ENCODE results near the gene DAPK3.
"Not testable (repeated sequence)": the region's sequence is repeated elsewhere in the genome, so short reads cannot be mapped to it uniquely, and the experiment has no call there.

The DAPK3 gene

DNA sequence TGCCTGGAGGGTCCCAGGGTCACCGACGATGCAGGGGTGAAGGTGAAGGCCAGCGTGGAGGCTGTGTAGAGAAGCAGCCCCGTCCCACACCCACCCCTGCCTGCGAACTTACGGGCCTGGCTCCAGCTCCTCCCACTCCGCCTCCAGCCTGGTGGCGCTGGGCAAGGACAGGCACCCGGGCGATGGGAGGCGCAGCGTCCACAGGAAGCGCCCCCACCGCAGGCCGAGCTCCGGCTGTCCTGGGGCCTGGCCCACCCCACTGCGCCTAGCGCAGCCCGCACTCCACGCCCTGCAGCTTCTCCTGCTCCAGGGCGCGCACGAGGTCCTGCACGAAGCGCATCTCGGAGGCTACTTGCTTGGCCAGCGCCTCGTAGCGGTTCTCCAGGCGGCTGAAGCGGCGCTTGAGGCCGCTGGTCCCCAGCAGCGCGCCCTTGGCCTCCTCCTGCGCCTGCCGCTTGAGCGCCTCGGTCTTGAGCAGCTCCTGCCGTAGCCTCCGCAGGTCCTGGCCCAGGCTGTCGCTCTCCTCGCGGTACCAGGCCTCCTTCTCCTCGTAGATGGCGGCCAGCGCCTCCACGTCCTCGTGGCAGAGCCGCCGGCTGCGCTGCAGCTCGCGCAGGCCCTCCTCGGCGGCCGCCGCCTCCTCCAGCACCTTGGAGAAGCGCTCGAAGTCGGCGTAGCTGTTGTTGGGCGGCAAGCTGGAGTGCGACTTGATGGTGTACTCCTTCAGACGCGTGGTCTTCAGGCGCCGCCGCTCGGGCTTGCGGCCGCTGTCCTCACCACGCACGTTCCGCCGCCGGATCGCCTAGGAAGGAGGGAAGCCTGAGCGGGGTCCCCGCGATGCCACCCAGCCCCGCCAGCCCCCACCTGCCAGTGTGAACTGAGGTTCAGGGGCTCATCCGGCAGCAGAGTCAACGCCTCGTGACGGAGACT, 11.8 kb downstream of the DAPK3 start:
- no peaks in the 10 kb centered on the region for H3K27me3 ChIP-seq (ENCODE audit: control insufficient read depth, insufficient read depth, low read length)

DNA sequence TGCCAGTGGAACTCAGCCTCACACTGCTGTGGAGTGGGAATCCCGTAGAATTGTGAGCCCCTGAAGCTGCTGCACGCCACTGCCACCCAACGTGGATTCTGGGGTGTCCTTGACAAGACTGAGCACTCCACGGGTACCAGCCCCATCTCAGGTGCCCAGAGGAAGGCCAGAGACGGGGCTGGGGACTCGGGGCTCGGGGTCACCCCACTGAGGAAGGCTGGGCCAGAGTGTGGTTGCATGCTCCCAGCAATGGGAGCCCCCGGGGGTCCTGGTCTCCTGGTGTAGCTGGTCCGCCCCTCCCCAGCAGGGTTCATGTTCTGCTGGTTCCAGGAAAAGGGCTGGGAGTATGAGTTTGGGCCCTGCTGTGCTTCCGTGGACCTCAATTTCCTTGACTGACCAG, 15.2 kb downstream of the DAPK3 start:
- Histone ChIP-seq H3K4me3 (ENCODE audit: low read length) (no peak overlapping the region), H3K9ac (ENCODE audit: low read length) (no peak overlapping the region), H3K4me1 (ENCODE audit: control insufficient read depth, low read depth, low read length) (no peaks in the 10 kb centered on the region), H3K36me3 (ENCODE audit: control insufficient read depth, low read depth, low read length) (peaks cover 28% of the 10 kb centered on the region), H3K27me3 (ENCODE audit: control insufficient read depth, insufficient read depth, low read length) (no peaks in the 10 kb centered on the region), H3K27ac (ENCODE audit: low read length) (no peak overlapping the region), H3K9me3 (ENCODE audit: control insufficient read depth, low read depth, low read length) (no peaks in the 10 kb centered on the region)

More for the DNA sequence above, 11.8 kb downstream of the DAPK3 start:
- H3K4me3 ChIP-seq (ENCODE audit: low read length), result no peak overlapping the region
- H3K36me3 ChIP-seq (ENCODE audit: control insufficient read depth, low read depth, low read length), result peaks cover 55% of the 10 kb centered on the region
- no peak overlapping the region for H3K9ac ChIP-seq (ENCODE audit: low read length)
- no peaks in the 10 kb centered on the region for H3K9me3 ChIP-seq (ENCODE audit: control insufficient read depth, low read depth, low read length)
- H3K27ac ChIP-seq (ENCODE audit: low read length), result no peak overlapping the region
- H3K4me1 ChIP-seq (ENCODE audit: control insufficient read depth, low read depth, low read length), result no peaks in the 10 kb centered on the region

- not testable (repeated sequence) for H3K27me3 ChIP-seq (ENCODE audit: control insufficient read depth, insufficient read depth, low read length); H3K4me3 ChIP-seq (ENCODE audit: low read length); H3K9me3 ChIP-seq (ENCODE audit: control insufficient read depth, low read depth, low read length); H3K9ac ChIP-seq (ENCODE audit: low read length); H3K27ac ChIP-seq (ENCODE audit: low read length); H3K4me1 ChIP-seq (ENCODE audit: control insufficient read depth, low read depth, low read length)
- peaks cover 25% of the 10 kb centered on the region for H3K36me3 ChIP-seq (ENCODE audit: control insufficient read depth, low read depth, low read length)
These were observed 15.6 kb downstream of the DAPK3 start for GRCh38 chr19:3955276-3955675.

DNA sequence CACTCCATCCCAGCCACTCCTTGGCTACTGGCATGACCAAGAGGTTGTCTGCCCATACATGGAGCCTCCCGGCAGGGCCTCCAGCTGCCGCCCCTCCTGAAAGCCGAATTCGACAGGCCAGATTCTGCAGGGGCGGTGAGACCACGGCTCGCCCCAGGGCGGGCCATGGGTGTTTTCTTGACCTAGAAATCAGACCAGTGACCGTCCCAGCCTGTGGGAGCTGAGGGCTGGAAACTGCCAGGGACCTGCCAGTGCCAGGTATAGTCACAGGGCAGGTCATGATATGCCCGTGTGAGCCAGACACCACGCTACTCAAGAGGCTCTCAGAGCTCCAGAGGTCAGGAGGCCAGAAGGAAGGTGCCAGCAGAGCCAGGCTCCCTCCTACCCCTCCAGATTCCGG, 16.8 kb downstream of the DAPK3 start:
- Histone ChIP-seq H3K9ac (ENCODE audit: low read length) (no peak overlapping the region), H3K27ac (ENCODE audit: low read length) (no peak overlapping the region), H3K4me3 (ENCODE audit: low read length) (no peak overlapping the region), H3K27me3 (ENCODE audit: control insufficient read depth, insufficient read depth, low read length) (no peaks in the 10 kb centered on the region), H3K9me3 (ENCODE audit: control insufficient read depth, low read depth, low read length) (no peaks in the 10 kb centered on the region), H3K4me1 (ENCODE audit: control insufficient read depth, low read depth, low read length) (no peaks in the 10 kb centered on the region), H3K36me3 (ENCODE audit: control insufficient read depth, low read depth, low read length) (peaks cover 14% of the 10 kb centered on the region)

- H3K9ac ChIP-seq (ENCODE audit: low read length); H3K9me3 ChIP-seq (ENCODE audit: control insufficient read depth, low read depth, low read length); H3K27me3 ChIP-seq (ENCODE audit: control insufficient read depth, insufficient read depth, low read length); H3K4me3 ChIP-seq (ENCODE audit: low read length); H3K4me1 ChIP-seq (ENCODE audit: control insufficient read depth, low read depth, low read length); H3K36me3 ChIP-seq (ENCODE audit: control insufficient read depth, low read depth, low read length); H3K27ac ChIP-seq (ENCODE audit: low read length): not testable (repeated sequence)
These were observed 18.1 kb downstream of the DAPK3 start for GRCh38 chr19:3952755-3953276.

DNA sequence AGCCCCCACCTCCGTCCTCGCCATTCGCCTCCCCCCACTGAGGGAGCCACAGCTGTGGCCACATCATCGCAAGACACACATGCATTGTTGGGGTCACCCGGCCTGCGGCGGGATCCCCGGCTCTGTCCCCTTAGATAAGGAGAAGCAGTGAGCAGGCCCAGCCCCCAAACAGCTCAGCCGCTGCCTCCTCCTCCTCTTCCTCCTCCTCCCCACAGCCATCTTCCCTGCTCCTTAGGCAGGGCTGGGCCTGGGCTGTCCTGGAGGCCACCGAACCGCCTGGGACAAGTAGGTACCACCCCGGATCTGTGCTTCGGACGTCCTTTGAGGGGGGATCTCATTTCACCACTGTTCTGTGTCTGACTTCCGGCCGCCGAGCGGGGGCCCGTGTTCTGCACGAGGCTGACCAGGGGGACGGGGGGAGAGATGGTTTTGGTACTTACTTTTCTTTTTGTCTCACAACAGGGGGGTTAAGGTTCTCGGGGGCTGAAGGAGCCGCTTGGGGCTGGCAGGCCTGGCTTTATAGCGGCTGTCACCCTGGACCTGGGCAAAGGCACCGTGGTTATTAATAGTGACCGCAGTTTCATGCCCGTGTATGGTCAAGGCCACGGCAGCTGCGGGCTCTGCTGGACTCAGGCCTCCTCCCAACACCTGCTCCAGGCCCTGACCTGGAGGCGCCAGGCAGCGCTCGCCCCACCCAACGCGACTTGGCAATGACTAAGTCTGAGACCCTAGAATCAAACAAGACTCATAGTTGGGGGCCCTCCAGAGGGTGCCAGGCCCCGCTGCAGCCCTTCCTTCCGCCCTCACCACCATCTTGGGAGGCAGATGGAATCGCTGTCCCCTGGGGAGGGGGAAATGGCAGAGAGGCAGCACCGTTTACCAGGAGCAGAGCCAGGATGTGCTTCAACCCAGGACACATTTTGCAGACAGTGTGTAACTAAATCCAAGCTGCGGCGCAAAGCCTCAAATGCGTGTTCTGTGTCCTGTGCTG, 19.7 kb downstream of the DAPK3 start:
- Histone ChIP-seq H3K4me3 (ENCODE audit: low read length) (no peak overlapping the region), H3K9me3 (ENCODE audit: control insufficient read depth, low read depth, low read length) (no peaks in the 10 kb centered on the region), H3K27me3 (ENCODE audit: control insufficient read depth, insufficient read depth, low read length) (no peaks in the 10 kb centered on the region), H3K4me1 (ENCODE audit: control insufficient read depth, low read depth, low read length) (no peaks in the 10 kb centered on the region), H3K36me3 (ENCODE audit: control insufficient read depth, low read depth, low read length) (peaks cover under 1% of the 10 kb centered on the region), H3K27ac (ENCODE audit: low read length) (no peak overlapping the region), H3K9ac (ENCODE audit: low read length) (no peak overlapping the region)

DNA sequence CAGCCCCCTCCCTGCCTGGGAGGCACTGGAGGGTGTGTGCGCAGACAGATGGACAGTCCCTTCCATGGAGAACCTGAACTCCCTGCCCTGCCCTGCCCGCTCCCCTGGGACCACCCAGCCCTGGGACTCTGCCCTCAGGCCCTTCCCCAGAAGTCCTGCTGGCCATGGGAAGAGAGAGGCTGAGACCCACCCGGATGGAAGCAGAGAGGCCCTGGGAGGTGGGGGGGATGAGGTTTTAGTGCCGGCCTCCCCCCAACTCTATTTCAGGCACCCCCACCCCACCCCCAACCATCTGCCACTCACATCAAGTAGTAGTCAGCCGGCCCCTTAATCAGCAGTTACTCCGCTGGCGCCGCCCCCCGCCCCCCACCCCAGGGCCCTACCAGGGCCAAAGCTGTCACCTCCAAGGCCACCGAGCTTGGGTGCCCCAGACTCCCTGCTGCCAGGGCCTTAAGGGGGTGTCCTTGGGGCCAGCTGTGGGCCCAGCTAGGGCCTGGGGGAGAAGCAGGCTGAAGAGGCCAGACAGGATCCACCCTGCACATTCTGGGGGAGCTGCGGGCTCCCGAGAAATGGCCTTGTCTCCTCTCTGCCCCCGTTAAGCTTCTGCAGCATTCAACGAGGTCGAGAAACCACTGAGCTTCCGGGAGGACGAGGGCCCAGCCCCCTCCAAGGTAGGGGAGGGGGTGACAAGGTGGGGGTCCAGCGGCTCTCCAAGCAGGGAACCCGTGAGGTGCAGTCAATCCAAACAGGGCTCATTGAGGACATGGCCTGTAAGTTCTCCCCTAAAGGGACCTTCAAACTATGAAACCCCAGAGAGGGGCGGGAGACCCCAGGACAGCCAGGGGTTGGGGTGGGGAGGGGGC, 20.7 kb downstream of the DAPK3 start:
- H3K27me3 ChIP-seq (ENCODE audit: control insufficient read depth, insufficient read depth, low read length), result no peaks in the 10 kb centered on the region
- H3K9me3 ChIP-seq (ENCODE audit: control insufficient read depth, low read depth, low read length), result no peaks in the 10 kb centered on the region
- H3K9ac ChIP-seq (ENCODE audit: low read length), result no peak overlapping the region
- no peak overlapping the region for H3K4me3 ChIP-seq (ENCODE audit: low read length)
- H3K27ac ChIP-seq (ENCODE audit: low read length), result no peak overlapping the region
- no peaks in the 10 kb centered on the region for H3K4me1 ChIP-seq (ENCODE audit: control insufficient read depth, low read depth, low read length)
- no peaks in the 10 kb centered on the region for H3K36me3 ChIP-seq (ENCODE audit: control insufficient read depth, low read depth, low read length)

- Histone ChIP-seq H3K9ac (ENCODE audit: low read length) (no peak overlapping the region), H3K9me3 (ENCODE audit: control insufficient read depth, low read depth, low read length) (no peaks in the 10 kb centered on the region), H3K27me3 (ENCODE audit: control insufficient read depth, insufficient read depth, low read length) (no peaks in the 10 kb centered on the region), H3K4me3 (ENCODE audit: low read length) (no peak overlapping the region), H3K4me1 (ENCODE audit: control insufficient read depth, low read depth, low read length) (no peaks in the 10 kb centered on the region), H3K36me3 (ENCODE audit: control insufficient read depth, low read depth, low read length) (peaks cover 2% of the 10 kb centered on the region), H3K27ac (ENCODE audit: low read length) (no peak overlapping the region)
These were observed 21.6 kb downstream of the DAPK3 start for GRCh38 chr19:3949294-3949693.

DNA sequence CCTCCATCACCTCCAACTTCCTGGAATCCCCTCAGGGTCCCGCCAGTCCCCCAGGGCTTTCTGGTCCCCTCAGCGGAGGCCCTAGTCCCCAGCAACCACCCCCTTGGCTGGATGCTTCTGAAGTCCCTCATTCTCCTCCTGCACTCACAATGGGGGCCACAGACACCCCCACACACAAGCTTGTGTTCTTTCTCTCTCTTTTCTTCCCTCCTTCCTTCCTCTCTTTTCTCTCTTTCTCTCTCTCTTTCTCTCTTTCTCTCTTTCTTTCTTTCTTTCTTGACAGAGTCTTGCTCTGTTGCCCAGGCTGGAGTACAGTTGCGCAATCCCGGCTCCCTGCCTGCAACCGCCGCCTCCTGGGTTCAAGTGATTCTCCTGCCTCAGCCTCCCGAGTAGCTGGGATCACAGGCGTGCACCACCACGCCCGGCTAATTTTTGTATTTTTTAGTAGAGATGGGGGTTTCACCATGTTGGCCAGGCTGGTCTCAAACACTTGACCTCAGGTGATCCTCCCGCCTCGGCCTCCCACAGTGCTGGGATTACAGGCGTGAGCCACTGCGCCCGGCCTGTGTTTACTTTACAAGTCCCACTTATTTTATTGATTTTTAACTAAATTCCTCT, 23.5 kb downstream of the DAPK3 start:
- not testable (repeated sequence) for H3K9ac ChIP-seq (ENCODE audit: low read length); H3K9me3 ChIP-seq (ENCODE audit: control insufficient read depth, low read depth, low read length); H3K27me3 ChIP-seq (ENCODE audit: control insufficient read depth, insufficient read depth, low read length); H3K4me3 ChIP-seq (ENCODE audit: low read length); H3K27ac ChIP-seq (ENCODE audit: low read length); H3K4me1 ChIP-seq (ENCODE audit: control insufficient read depth, low read depth, low read length)
- H3K36me3 ChIP-seq (ENCODE audit: control insufficient read depth, low read depth, low read length), result peaks cover 11% of the 10 kb centered on the region

GRCh38 chr19:3945838-3946237, 25.1 kb downstream of the DAPK3 start:
- Histone ChIP-seq H3K4me1 (ENCODE audit: control insufficient read depth, low read depth, low read length) (no peaks in the 10 kb centered on the region), H3K9ac (ENCODE audit: low read length) (no peak overlapping the region), H3K4me3 (ENCODE audit: low read length) (no peak overlapping the region), H3K27me3 (ENCODE audit: control insufficient read depth, insufficient read depth, low read length) (no peaks in the 10 kb centered on the region), H3K27ac (ENCODE audit: low read length) (no peak overlapping the region), H3K36me3 (ENCODE audit: control insufficient read depth, low read depth, low read length) (peaks cover 16% of the 10 kb centered on the region), H3K9me3 (ENCODE audit: control insufficient read depth, low read depth, low read length) (no peaks in the 10 kb centered on the region)

Measured in iPS-18a (cell line).